Activated CD8-positive, alpha-beta T cell treated with anti-CD3 and anti-CD28 coated beads for 36 hours (primary cell): Measurements from ENCODE around the gene PIP5K1B. TPM values are rescaled to one million over a fixed set of nuclear protein-coding genes. Genes with fewer than 3 reads are reported as not detected.

Experiments used
- ATAC-seq: fragments of 200-7000 bp; cut with Tn5 transposase; one replicate; pipeline ENCODE4 v1.10.0; 2021; ENCODE audit warnings: mild to moderate bottlenecking, moderate library complexity
- CTCF ChIA-PET: fragments of 350-600 bp; sonication (Branson Sonifier 250); formaldehyde crosslinking; loops from one replicate; lab custom pipeline; 2021; ENCODE audit warnings: antibody characterized with exemption; lab: Charles Lee
- POLR2A ChIA-PET: fragments of 350-600 bp; sonication (Branson Sonifier 250); formaldehyde crosslinking; loops from one replicate; lab custom pipeline; 2021; ENCODE audit warnings: antibody characterized with exemption; lab: Charles Lee
- DNase-seq: peaks from one replicate; pipeline ENCODE4 v3.0.0-alpha.2; 2020
- H3K27ac Mint-ChIP-seq: one replicate; pipeline ENCODE4 v1.8.0; 2021; ENCODE audit warnings: mild to moderate bottlenecking, mixed read lengths
- H3K27me3 Mint-ChIP-seq: one replicate; pipeline ENCODE4 v1.8.0; 2021; ENCODE audit warnings: mixed read lengths
- H3K36me3 Mint-ChIP-seq: one replicate; pipeline ENCODE4 v1.8.0; 2021; ENCODE audit warnings: low read depth, mixed read lengths
- H3K4me1 Mint-ChIP-seq: one replicate; pipeline ENCODE4 v1.8.0; 2021; ENCODE audit warnings: low read depth, mixed read lengths
- H3K4me3 Mint-ChIP-seq: one replicate; pipeline ENCODE4 v1.8.0; 2021; ENCODE audit warnings: mild to moderate bottlenecking, moderate library complexity, mixed read lengths
- H3K9me3 Mint-ChIP-seq: one replicate; pipeline ENCODE4 v1.8.0; 2021; ENCODE audit warnings: mixed read lengths
- intact Hi-C: fragments of 100-400 bp; cut with micrococcal nuclease; formaldehyde crosslinking; loops from one replicate; pipeline ENCODE4 v1.10.0; 2022
- total RNA-seq, 2 experiments: library from RNA; stranded (reverse); gene quantifications; one replicate each; pipeline ENCODE4 v1.2.3, GENCODE V29; 2021
- TF ChIP-seq, protein P1 (sequence below): fragments of 200-600 bp; IDR thresholded peaks from one replicate; pipeline ENCODE4 v1.8.0; 2022; ENCODE audit warnings: antibody characterized with exemption, mild to moderate bottlenecking

Gene PIP5K1B
- total RNA-seq, 2 experiments from 2014 or later = 0.43 to 0.98 TPM

DNA sequence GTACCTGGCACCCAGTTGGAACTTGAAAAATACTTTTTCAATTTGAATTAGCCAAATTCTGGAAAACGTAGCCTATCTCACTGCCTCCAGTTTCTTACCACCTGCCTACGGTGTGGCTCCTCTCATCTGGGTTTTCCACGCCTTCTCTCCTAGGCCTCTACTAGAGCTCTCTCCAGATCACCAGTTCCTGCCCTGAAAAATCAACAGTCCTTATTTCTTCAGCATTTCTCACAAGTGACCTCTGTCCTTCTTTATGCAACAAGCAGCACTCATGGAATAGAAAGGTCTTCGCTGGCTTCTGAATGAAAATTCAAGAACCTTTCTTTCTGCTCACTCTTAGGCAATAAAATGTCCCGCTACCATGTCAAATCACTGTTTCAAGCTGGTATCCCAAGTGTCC, 64.8 kb downstream of the PIP5K1B start:
- H3K4me1 Mint-ChIP-seq = no peaks in the 10 kb centered on the region
- CTCF ChIA-PET = interaction anchor here (0.8 kb wide), 1 partner anchor 266 kb away, joined by 3 read pairs; no protein-coding TSS in a partner anchor

DNA sequence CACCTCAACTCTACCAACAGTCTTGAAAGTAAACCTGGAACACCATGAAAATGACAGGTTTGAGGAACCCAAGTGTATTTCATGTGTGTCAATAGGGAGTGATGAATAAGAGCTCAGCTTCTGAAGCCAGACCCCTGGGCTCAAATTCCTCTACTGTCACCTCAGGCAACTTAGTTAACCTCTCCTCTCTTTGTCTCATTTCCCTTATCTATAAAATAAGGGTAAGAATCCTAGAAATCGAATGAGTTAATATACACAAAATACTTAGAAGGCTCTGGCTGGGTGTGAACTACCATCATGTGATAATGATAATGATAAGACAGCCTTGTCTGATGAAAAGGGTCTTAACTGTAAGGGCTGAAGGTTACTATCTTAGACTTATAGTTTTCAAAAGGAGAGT, 66.3 kb downstream of the PIP5K1B start:
- H3K4me1 Mint-ChIP-seq = no peaks in the 10 kb centered on the region
- ATAC-seq (no peak), DNase-seq (no peak)
- no peak overlapping the region for H3K4me3 Mint-ChIP-seq
- ChIA-PET POLR2A (no interaction called here), CTCF (interaction anchor here (0.8 kb wide), 1 partner anchor 74 kb away, joined by 3 read pairs; no protein-coding TSS in a partner anchor)
- TF ChIP-seq, protein P1, sequence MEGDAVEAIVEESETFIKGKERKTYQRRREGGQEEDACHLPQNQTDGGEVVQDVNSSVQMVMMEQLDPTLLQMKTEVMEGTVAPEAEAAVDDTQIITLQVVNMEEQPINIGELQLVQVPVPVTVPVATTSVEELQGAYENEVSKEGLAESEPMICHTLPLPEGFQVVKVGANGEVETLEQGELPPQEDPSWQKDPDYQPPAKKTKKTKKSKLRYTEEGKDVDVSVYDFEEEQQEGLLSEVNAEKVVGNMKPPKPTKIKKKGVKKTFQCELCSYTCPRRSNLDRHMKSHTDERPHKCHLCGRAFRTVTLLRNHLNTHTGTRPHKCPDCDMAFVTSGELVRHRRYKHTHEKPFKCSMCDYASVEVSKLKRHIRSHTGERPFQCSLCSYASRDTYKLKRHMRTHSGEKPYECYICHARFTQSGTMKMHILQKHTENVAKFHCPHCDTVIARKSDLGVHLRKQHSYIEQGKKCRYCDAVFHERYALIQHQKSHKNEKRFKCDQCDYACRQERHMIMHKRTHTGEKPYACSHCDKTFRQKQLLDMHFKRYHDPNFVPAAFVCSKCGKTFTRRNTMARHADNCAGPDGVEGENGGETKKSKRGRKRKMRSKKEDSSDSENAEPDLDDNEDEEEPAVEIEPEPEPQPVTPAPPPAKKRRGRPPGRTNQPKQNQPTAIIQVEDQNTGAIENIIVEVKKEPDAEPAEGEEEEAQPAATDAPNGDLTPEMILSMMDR = no peak
- H3K27ac Mint-ChIP-seq = no peak overlapping the region
- H3K9me3 Mint-ChIP-seq = no peaks in the 10 kb centered on the region
- intact Hi-C loops = no loop called here
- H3K36me3 Mint-ChIP-seq = no peaks in the 10 kb centered on the region
- H3K27me3 Mint-ChIP-seq = peaks cover 9% of the 10 kb centered on the region

More for the DNA sequence above, 64.8 kb downstream of the PIP5K1B start:
- POLR2A ChIA-PET = no interaction called here
- H3K4me3 Mint-ChIP-seq = no peak overlapping the region
- no peak overlapping the region for H3K27ac Mint-ChIP-seq
- intact Hi-C loops = no loop called here
- DNase-seq = no peak
- ATAC-seq = no peak
- TF ChIP-seq, protein P1 = no peak
- peaks cover 6% of the 10 kb centered on the region for H3K27me3 Mint-ChIP-seq
- H3K9me3 Mint-ChIP-seq = no peaks in the 10 kb centered on the region
- no peaks in the 10 kb centered on the region for H3K36me3 Mint-ChIP-seq

DNA sequence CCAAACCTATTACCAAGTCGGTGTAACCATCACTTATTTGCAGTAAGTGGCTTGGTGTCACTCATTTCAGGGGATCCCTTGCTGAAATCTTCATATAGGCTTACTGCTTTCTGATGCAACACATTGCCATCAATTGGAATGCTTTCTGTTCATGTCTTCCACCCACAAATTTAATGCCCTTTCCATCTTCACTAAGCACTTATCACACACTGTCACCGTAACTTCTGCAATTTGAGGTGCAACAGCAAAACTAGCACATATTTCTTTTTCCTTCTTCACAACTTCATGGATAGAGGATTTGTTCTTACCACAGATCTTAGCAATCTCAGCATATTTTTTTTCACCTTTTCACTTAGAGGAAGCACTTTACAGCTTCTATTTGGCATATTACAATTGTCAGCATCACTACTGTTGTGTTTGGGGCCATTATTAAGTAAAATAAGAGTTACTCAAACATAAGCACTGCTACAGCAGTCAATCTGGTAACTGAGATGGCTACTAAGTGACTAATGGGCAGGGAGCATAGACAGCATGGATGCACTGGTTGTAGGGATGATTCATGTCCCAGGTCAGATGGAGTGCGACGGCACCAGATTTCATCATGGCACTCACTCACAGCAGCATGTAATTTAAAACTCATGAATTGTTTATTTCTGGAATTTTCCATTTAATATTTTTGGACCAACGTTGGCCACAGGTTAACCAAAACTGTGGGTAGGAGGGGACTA, 70.1 kb downstream of the PIP5K1B start:
- POLR2A ChIA-PET = no interaction called here
- no peaks in the 10 kb centered on the region for H3K9me3 Mint-ChIP-seq
- H3K27me3 Mint-ChIP-seq = peaks cover 5% of the 10 kb centered on the region
- no peak overlapping the region for H3K4me3 Mint-ChIP-seq
- H3K36me3 Mint-ChIP-seq = no peaks in the 10 kb centered on the region
- H3K27ac Mint-ChIP-seq = no peak overlapping the region
- CTCF ChIA-PET = no interaction called here
- TF ChIP-seq, protein P1 = no peak
- DNase-seq = no peak
- H3K4me1 Mint-ChIP-seq = no peaks in the 10 kb centered on the region
- ATAC-seq = no peak
- intact Hi-C loops = no loop called here

DNA sequence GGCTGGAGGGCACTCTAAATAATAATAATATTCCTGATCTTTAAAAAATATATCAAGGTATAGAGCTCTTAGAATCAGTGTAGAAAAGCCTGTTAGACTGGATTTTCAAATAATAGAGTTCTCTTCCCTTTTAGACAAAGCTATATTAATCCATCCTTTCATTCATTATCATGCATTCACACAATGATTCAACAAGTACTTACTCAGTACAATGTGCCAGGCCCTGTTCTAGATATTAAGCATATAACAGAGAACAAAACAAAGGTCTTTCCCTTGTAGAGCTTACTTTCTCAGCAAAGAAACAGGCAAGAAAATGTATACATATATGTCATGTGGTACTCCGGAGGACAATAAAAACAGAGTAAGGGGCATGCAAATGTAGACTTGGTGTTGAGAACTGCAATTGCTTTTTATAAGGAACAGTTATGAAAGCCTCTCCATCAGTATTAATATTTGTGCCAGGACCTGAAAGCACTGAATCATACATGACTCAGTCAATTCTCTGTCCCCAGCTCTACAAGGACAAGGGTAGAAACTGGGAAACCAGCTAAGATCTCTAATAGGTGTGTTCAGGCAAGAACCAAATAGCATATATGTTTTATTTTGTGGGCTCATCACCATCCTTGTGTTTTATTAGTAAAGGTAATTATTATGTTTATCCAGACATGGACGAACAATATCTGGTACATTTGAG, 72.2 kb downstream of the PIP5K1B start:
- no peak for ATAC-seq
- TF ChIP-seq, protein P1 = no peak
- CTCF ChIA-PET = interaction anchor here (1.1 kb wide), 1 partner anchor 222 kb away, joined by 3 read pairs; no protein-coding TSS in a partner anchor

DNA sequence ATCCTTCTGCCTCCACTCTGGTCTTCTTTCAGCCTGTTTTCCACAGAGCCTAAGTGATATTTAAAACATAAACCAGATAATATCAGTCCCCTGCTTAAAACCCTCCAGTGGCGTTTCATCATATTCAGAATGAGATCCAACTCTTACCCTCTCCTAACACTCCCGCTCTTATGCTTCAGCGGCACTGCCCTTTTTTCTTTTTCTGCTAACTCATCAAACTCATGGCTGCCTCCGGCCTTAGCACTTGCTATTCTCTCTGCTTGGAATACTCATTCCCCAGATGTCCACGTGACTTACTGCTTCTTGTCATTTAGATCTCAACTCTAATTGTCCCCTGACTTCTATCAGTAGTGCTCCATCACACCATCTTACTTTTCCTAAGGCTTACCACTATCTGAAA, 73.6 kb downstream of the PIP5K1B start:
- ATAC-seq (no peak), DNase-seq (no peak)
- H3K4me1 Mint-ChIP-seq = peaks cover 12% of the 10 kb centered on the region
- TF ChIP-seq, protein P1 = no peak
- peaks cover 2% of the 10 kb centered on the region for H3K27me3 Mint-ChIP-seq
- intact Hi-C loops = no loop called here
- no peak overlapping the region for H3K27ac Mint-ChIP-seq
- H3K4me3 Mint-ChIP-seq = no peak overlapping the region
- ChIA-PET POLR2A (no interaction called here), CTCF (no interaction called here)
- no peaks in the 10 kb centered on the region for H3K36me3 Mint-ChIP-seq
- H3K9me3 Mint-ChIP-seq = no peaks in the 10 kb centered on the region

More for the DNA sequence above, 72.2 kb downstream of the PIP5K1B start:
- POLR2A ChIA-PET = no interaction called here
- no peaks in the 10 kb centered on the region for H3K9me3 Mint-ChIP-seq
- no peak for DNase-seq
- no peak overlapping the region for H3K4me3 Mint-ChIP-seq
- no peaks in the 10 kb centered on the region for H3K36me3 Mint-ChIP-seq
- peaks cover 12% of the 10 kb centered on the region for H3K4me1 Mint-ChIP-seq
- peaks cover 2% of the 10 kb centered on the region for H3K27me3 Mint-ChIP-seq
- no peak overlapping the region for H3K27ac Mint-ChIP-seq
- intact Hi-C loops = no loop called here
